Measurements from ENCODE around the gene FAM184B.

FAM184B gene

GRCh38 chr4:17771284-17771908 is 10.0 kb downstream of the FAM184B start:
- DNase-seq: no peak

GRCh38 chr4:17770845-17771244 is 10.6 kb downstream of the FAM184B start:
- DNase-seq: no peak

- DNase-seq: no peak
Measured at GRCh38 chr4:17769406-17770174, 11.8 kb downstream of the FAM184B start.

- no peak for DNase-seq
Measured at GRCh38 chr4:17766826-17767458, 14.5 kb downstream of the FAM184B start.

GRCh38 chr4:17765514-17766286 is 15.7 kb downstream of the FAM184B start:
- DNase-seq: no peak

- DNase-seq: no peak
Measured at GRCh38 chr4:17763931-17764330, 17.5 kb downstream of the FAM184B start.

- no peak for DNase-seq
Measured at GRCh38 chr4:17763416-17763815, 18.0 kb downstream of the FAM184B start.

GRCh38 chr4:17762726-17763125 is 18.7 kb downstream of the FAM184B start:
- no peak for DNase-seq

- DNase-seq: no peak
Measured at GRCh38 chr4:17761062-17761461, 20.4 kb downstream of the FAM184B start.

- no peak for DNase-seq
Measured at GRCh38 chr4:17760626-17761025, 20.8 kb downstream of the FAM184B start.

GRCh38 chr4:17758485-17758884 is 22.9 kb downstream of the FAM184B start:
- no peak for DNase-seq

- no peak for DNase-seq
Measured at GRCh38 chr4:17757621-17758020, 23.8 kb downstream of the FAM184B start.

- no peak for DNase-seq
Measured at GRCh38 chr4:17753646-17754045, 27.8 kb downstream of the FAM184B start.

- DNase-seq: no peak
Measured at GRCh38 chr4:17740702-17741101, 40.7 kb downstream of the FAM184B start.

GRCh38 chr4:17736484-17736883 is 44.9 kb downstream of the FAM184B start:
- no peak for DNase-seq

- DNase-seq: no peak
Measured at GRCh38 chr4:17726911-17727310, 54.5 kb downstream of the FAM184B start.

- no peak for DNase-seq
Measured at GRCh38 chr4:17723648-17724047, 57.8 kb downstream of the FAM184B start.

GRCh38 chr4:17722356-17722700 is 59.1 kb downstream of the FAM184B start:
- no peak for DNase-seq

GRCh38 chr4:17721496-17722355 is 59.7 kb downstream of the FAM184B start:
- DNase-seq: no peak

GRCh38 chr4:17719106-17719505 is 62.3 kb downstream of the FAM184B start:
- DNase-seq: no peak

- DNase-seq: no peak
Measured at GRCh38 chr4:17718471-17718870, 63.0 kb downstream of the FAM184B start.

GRCh38 chr4:17717301-17717700 is 64.1 kb downstream of the FAM184B start:
- no peak for DNase-seq

- DNase-seq: no peak
Measured at GRCh38 chr4:17715511-17715910, 65.9 kb downstream of the FAM184B start.

Data from SIG-M5 (cell line).